IMR-90 (cell line): Measurements from ENCODE around the gene CD151. TPM values are rescaled to one million over a fixed set of nuclear protein-coding genes. Genes with fewer than 3 reads are reported as not detected.

Experiments
- ATAC-seq: fragments of 200-7000 bp; cut with Tn5 transposase; 2 replicates; pipeline ENCODE4 v1.9.1; 2020; ENCODE audit warnings: low read depth, mild to moderate bottlenecking, moderate library complexity
- BruUV-seq: library from RNA; stranded (reverse); fragments of 400-500 nt; replicated peaks from 2 replicates; lab custom pipeline; 2021; lab: Mats Ljungman, UMichigan
- CTCF ChIA-PET: fragments of 300-600 bp; formaldehyde crosslinking; extraction: SDS; loops from one replicate; lab custom pipeline; 2021; ENCODE audit warnings: antibody characterized with exemption; lab: Yijun Ruan, JAX
- POLR2A ChIA-PET: fragments of 300-600 bp; sonication (Branson Sonifier 250); formaldehyde crosslinking; loops from one replicate; lab custom pipeline; 2022; ENCODE audit warnings: antibody characterized with exemption; ENCODE audit not compliant: unreplicated experiment; lab: Charles Lee
- DNase-seq: peaks from one replicate; pipeline ENCODE4 v3.0.0; 2013
- H2AFZ ChIP-seq: replicated peaks from 2 replicates; pipeline ENCODE3; 2013; ENCODE audit warnings: low read length, mild to moderate bottlenecking; ENCODE audit not compliant: poor library complexity
- H2AK5ac ChIP-seq: 2 replicates; pipeline ENCODE4 v1.6.1; 2013; ENCODE audit warnings: low read depth, low read length, inconsistent platforms
- H2AK9ac ChIP-seq: replicated peaks from 2 replicates; pipeline ENCODE3; 2013; ENCODE audit warnings: mild to moderate bottlenecking, low read depth, low read length, moderate library complexity; ENCODE audit not compliant: poor library complexity
- H2BK120ac ChIP-seq: 2 replicates; pipeline ENCODE4 v1.6.1; 2013; ENCODE audit warnings: low read depth, low read length, inconsistent platforms
- H2BK15ac ChIP-seq: 3 replicates; pipeline ENCODE4 v1.6.1; 2013; ENCODE audit warnings: low read depth, low read length, inconsistent platforms
- H2BK20ac ChIP-seq: 2 replicates; pipeline ENCODE4 v1.6.1; 2013; ENCODE audit warnings: low read depth, mild to moderate bottlenecking, inconsistent platforms, low read length, moderate library complexity
- H2BK5ac ChIP-seq: 2 replicates; pipeline ENCODE4 v1.6.1; 2013; ENCODE audit warnings: mild to moderate bottlenecking, low read depth, low read length, inconsistent platforms; ENCODE audit not compliant: poor library complexity, severe bottlenecking
- H3K14ac ChIP-seq: replicated peaks from 2 replicates; pipeline ENCODE4 v1.6.1; 2013; ENCODE audit warnings: low read depth, low read length, inconsistent platforms
- H3K18ac ChIP-seq: 2 replicates; pipeline ENCODE4 v1.6.1; 2013; ENCODE audit warnings: low read depth, low read length, control low read depth
- H3K23ac ChIP-seq: 2 replicates; pipeline ENCODE4 v1.6.1; 2013; ENCODE audit warnings: low read depth, low read length, inconsistent platforms
- H3K27ac ChIP-seq: 2 replicates; pipeline ENCODE4 v1.5.1; 2013; ENCODE audit warnings: mild to moderate bottlenecking, control low read depth, low read length; ENCODE audit not compliant: insufficient read depth
- H3K27me3 ChIP-seq: 2 replicates; pipeline ENCODE4 v1.6.1; 2013; ENCODE audit warnings: low read length; ENCODE audit not compliant: control insufficient read depth, insufficient read depth
- H3K36me3 ChIP-seq: 2 replicates; pipeline ENCODE4 v1.6.1; 2013; ENCODE audit warnings: low read length, mixed read lengths; ENCODE audit not compliant: control insufficient read depth, insufficient read depth
- H3K4ac ChIP-seq: 2 replicates; pipeline ENCODE4 v1.6.1; 2013; ENCODE audit warnings: low read depth, low read length, inconsistent platforms
- H3K4me1 ChIP-seq: 2 replicates; pipeline ENCODE4 v1.6.1; 2013; ENCODE audit warnings: low read length, mixed read lengths; ENCODE audit not compliant: control insufficient read depth, insufficient read depth
- H3K4me2 ChIP-seq: 2 replicates; pipeline ENCODE4 v1.6.1; 2013; ENCODE audit warnings: low read depth, mild to moderate bottlenecking, control low read depth, low read length, moderate library complexity
- H3K4me3 ChIP-seq: 2 replicates; pipeline ENCODE4 v1.5.1; 2013; ENCODE audit warnings: low read depth, mild to moderate bottlenecking, control low read depth, low read length, moderate library complexity; ENCODE audit not compliant: insufficient read depth
- H3K56ac ChIP-seq: 2 replicates; pipeline ENCODE4 v1.6.1; 2013; ENCODE audit warnings: low read length, inconsistent platforms; ENCODE audit not compliant: insufficient read depth; ENCODE audit errors: extremely low read depth
- H3K79me1 ChIP-seq, 2 experiments: 2 replicates each; pipeline ENCODE4 v1.6.1; 2013; ENCODE audit warnings: low read length in 2 of 2, inconsistent platforms in 1 of 2, low read depth in 1 of 2
- H3K9ac ChIP-seq: 2 replicates; pipeline ENCODE4 v1.6.1; 2013; ENCODE audit warnings: low read depth, low read length, control low read depth
- H3K9me1 ChIP-seq: 2 replicates; pipeline ENCODE4 v1.6.1; 2013; ENCODE audit warnings: low read length, inconsistent platforms; ENCODE audit not compliant: insufficient read depth
- H3K9me3 ChIP-seq: 2 replicates; pipeline ENCODE4 v1.6.1; 2013; ENCODE audit warnings: low read length; ENCODE audit not compliant: control insufficient read depth, insufficient read depth
- H4K20me1 ChIP-seq: 2 replicates; pipeline ENCODE4 v1.6.1; 2013; ENCODE audit warnings: low read length, inconsistent platforms; ENCODE audit not compliant: insufficient read depth
- H4K5ac ChIP-seq: 2 replicates; pipeline ENCODE4 v1.6.1; 2013; ENCODE audit warnings: mild to moderate bottlenecking, low read depth, low read length, control low read depth
- H4K8ac ChIP-seq, 2 experiments: 2 replicates each; pipeline ENCODE4 v1.6.1; 2013; ENCODE audit warnings: low read depth in 2 of 2, low read length in 2 of 2, control low read depth in 1 of 2, inconsistent platforms in 1 of 2
- H4K91ac ChIP-seq: 2 replicates; pipeline ENCODE4 v1.6.1; 2013; ENCODE audit warnings: low read depth, low read length, inconsistent platforms; ENCODE audit not compliant: insufficient read depth
- CEBPB ChIP-seq: IDR thresholded peaks from 2 replicates; pipeline ENCODE4 v1.6.1; 2012; ENCODE audit warnings: low read depth, low read length, improper control_type of control experiment
- MAZ ChIP-seq: IDR thresholded peaks from 2 replicates; pipeline ENCODE4 v1.6.1; 2012; ENCODE audit warnings: low read depth, mild to moderate bottlenecking, low read length, improper control_type of control experiment, moderate library complexity, borderline replicate concordance
- MXI1 ChIP-seq: IDR thresholded peaks from 2 replicates; pipeline ENCODE4 v1.6.1; 2012; ENCODE audit warnings: low read depth, mild to moderate bottlenecking, low read length, moderate library complexity, borderline replicate concordance
- NFE2L2 ChIP-seq: fragments of 150-350 bp; IDR thresholded peaks from 2 replicates; pipeline ENCODE4 v1.6.1; 2016; ENCODE audit warnings: low read depth, mild to moderate bottlenecking, low read length
- POLR2A ChIP-seq: IDR thresholded peaks from 2 replicates; pipeline ENCODE4 v1.6.1; 2012; ENCODE audit warnings: mild to moderate bottlenecking, low read depth, low read length
- RAD21 ChIP-seq: IDR thresholded peaks from 2 replicates; pipeline ENCODE4 v1.6.1; 2012; ENCODE audit warnings: low read length, improper control_type of control experiment
- RCOR1 ChIP-seq: IDR thresholded peaks from 2 replicates; pipeline ENCODE4 v1.6.1; 2012; ENCODE audit warnings: mild to moderate bottlenecking, low read length, improper control_type of control experiment; ENCODE audit not compliant: insufficient replicate concordance
- RFX5 ChIP-seq: IDR thresholded peaks from 2 replicates; pipeline ENCODE4 v1.8.0; 2012; ENCODE audit warnings: low read depth, mild to moderate bottlenecking, low read length, moderate library complexity
- SMC3 ChIP-seq: fragments of 150-350 bp; IDR thresholded peaks from 2 replicates; pipeline ENCODE4 v1.6.1; 2016; ENCODE audit warnings: low read depth, mild to moderate bottlenecking, antibody characterized with exemption, low read length, moderate library complexity
- WGBS, 2 experiments: methylation state at CpG; one replicate each; pipeline versions ENCODE4 v1.1.5 to v1.1.7; 2013; ENCODE audit warnings: missing lambda C conversion rate in 2 of 2; ENCODE audit not compliant: insufficient read length in 1 of 2; ENCODE audit errors: extremely low coverage in 2 of 2; 5-methylcytosine and 5-hydroxymethylcytosine counted together
- dilution Hi-C: fragments of 300-500 bp; cut with HindIII; formaldehyde crosslinking; loops from one replicate; pipeline ENCODE4 v1.14.3; 2018; ENCODE audit warnings: low sequenced_read_pairs; ENCODE audit not compliant: unreplicated experiment
- in situ Hi-C: fragments of 300-500 bp; cut with MboI; formaldehyde crosslinking; loops from 3 replicates; pipeline ENCODE4 v1.14.3; 2019; ENCODE audit warnings: low sequenced_read_pairs, inconsistent platforms, mixed read lengths
- intact Hi-C: fragments of 100-400 bp; cut with micrococcal nuclease; formaldehyde crosslinking; loops from 2 replicates; pipeline ENCODE4 v1.10.0; 2022
- polyA plus RNA-seq, 3 experiments: library from polyadenylated mRNA; depleted of rRNA; stranded (reverse); fragments of >200 nt; gene quantifications; 2 replicates each; pipeline ENCODE4 v1.2.3, GENCODE V29; 2012; ENCODE audit warnings: low replicate concordance in 1 of 3
- total RNA-seq: library from RNA; depleted of rRNA; stranded (reverse); fragments of >200 nt; gene quantifications from 2 replicates; pipeline ENCODE4 v1.2.3, GENCODE V29; 2012
- TF ChIP-seq, protein P1 (sequence below): fragments of 150-350 bp; IDR thresholded peaks from 2 replicates; pipeline ENCODE4 v1.6.1; 2017; ENCODE audit warnings: mild to moderate bottlenecking, antibody characterized with exemption, low read length, low read depth
- TF ChIP-seq, protein P2 (sequence below): fragments of 150-350 bp; IDR thresholded peaks from 2 replicates; pipeline ENCODE4 v1.6.1; 2016; ENCODE audit warnings: low read depth, mild to moderate bottlenecking, low read length, moderate library complexity, borderline replicate concordance
- TF ChIP-seq, protein P3 (sequence below): conservative IDR thresholded peaks from 2 replicates; pipeline ENCODE4 v1.5.1; 2012; ENCODE audit warnings: mild to moderate bottlenecking, low read depth, low read length, improper control_type of control experiment

CD151 gene
- total and polyA plus RNA-seq, 2 of the 4 experiments (the other 2 are of a cell fraction) = 1,150 to 1,267 TPM

DNA sequence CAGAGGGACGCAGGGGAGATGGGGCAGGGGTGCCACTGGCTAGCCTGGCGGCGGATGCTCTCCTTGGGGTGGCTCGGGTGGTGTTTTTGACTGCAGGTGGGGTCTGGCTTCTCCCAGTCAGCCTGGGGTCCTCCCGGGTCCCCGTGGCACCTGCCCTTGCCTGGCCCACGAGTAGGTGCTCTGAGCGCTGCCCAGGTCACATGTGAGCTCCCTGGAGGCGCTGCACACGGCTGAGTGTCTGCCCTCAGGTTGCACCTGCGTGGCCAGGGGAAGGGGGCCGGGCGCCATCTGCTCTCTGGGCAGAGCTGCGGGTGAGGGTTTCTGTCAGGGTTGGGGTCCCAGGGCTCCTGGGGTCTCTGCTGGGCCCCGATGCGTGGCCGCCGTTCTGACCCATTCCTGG, 15.1 kb downstream of the CD151 start (continued):
- TF ChIP-seq, protein P1, sequence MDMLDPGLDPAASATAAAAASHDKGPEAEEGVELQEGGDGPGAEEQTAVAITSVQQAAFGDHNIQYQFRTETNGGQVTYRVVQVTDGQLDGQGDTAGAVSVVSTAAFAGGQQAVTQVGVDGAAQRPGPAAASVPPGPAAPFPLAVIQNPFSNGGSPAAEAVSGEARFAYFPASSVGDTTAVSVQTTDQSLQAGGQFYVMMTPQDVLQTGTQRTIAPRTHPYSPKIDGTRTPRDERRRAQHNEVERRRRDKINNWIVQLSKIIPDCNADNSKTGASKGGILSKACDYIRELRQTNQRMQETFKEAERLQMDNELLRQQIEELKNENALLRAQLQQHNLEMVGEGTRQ = no peak

DNA sequence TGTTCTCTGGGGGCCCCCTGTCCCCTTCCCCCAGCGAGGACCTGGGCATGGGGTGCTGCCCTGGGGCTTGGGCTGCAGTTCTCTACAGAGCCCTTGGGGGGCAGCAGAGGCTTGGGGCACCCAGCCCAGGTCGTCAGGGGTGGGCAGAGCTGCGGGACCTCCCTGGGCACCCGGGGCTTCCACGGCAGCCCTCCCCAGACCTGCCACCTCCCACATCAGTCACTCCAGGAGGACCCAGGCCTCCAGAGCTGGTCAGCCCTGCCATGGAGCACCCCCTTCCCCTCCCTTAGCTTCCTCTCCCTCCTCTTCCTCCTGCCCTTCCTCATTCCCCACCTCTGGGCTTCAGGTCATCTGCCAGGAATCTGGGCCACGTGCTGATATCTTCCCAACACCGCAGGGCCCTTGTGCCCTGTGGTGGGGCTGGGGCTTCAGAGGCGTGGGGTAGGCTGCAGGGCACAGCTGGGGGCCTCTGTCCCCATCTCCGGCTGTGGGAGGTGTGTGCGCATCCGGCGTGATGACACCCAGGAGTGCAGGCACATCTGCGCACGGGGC, 15.7 kb downstream of the CD151 start:
- Histone ChIP-seq H3K23ac (no peak overlapping the region), H2AK9ac (peak overlapping the region; percentile 79), H3K4ac (0 out of 2 replicates have a peak overlapping the region, but pooled peaks have one; percentile 44), H3K27me3 (no peaks in the 10 kb centered on the region), H2AK5ac (peak overlapping the region; percentile 64; the same call in 1 of the 2 replicates), H4K91ac (no peak overlapping the region), H4K5ac (no peak overlapping the region), H3K14ac (no peak overlapping the region), H3K56ac (no peak overlapping the region), H4K20me1 (peaks cover 44% of the 10 kb centered on the region), H3K4me1 (peaks cover 42% of the 10 kb centered on the region), H3K9me3 (no peaks in the 10 kb centered on the region), H4K8ac (0 out of 4 replicates have a peak overlapping the region, but pooled peaks of 1 of the 2 experiments have one; percentile 38), H2BK15ac (no peak overlapping the region), H3K18ac (no peak overlapping the region), H3K36me3 (peaks cover 2% of the 10 kb centered on the region; the same call in 1 of the 2 replicates), H3K4me2 (no peak overlapping the region), H3K79me1 (peaks cover 23 to 85% of the 10 kb centered on the region in 2 experiments), H3K27ac (no peak overlapping the region), H3K9ac (no peak overlapping the region), H3K4me3 (no peak overlapping the region), H2BK5ac (no peak overlapping the region), H3K9me1 (peaks cover 11% of the 10 kb centered on the region; the same call in 1 of the 2 replicates), H2AFZ (peak overlapping the region; percentile 54), H2BK120ac (no peak overlapping the region; the same call in 1 of the 2 replicates), H2BK20ac (no peak overlapping the region)
- DNase-seq (no peak), ATAC-seq (0 out of 2 replicates have a peak, but pooled peaks have one; percentile 7)
- 40% methylated on average over 1 of the region's 14 CpGs; no CpG with 5 or more reads in 1 of the 2 experiments for WGBS, 2 experiments
- in situ Hi-C loops (no loop called here), dilution Hi-C loops (no loop called here), intact Hi-C loops (loop anchor here (10.0 kb wide), 1 partner anchor 206 kb away; no protein-coding TSS in a partner anchor)
- ChIA-PET POLR2A (no interaction called here), CTCF (interaction anchor here (0.8 kb wide), 1 partner anchor 9 kb away, joined by 3 read pairs; no protein-coding TSS in a partner anchor)
- BruUV-seq = no TSS peak
- TF ChIP-seq, protein P2, sequence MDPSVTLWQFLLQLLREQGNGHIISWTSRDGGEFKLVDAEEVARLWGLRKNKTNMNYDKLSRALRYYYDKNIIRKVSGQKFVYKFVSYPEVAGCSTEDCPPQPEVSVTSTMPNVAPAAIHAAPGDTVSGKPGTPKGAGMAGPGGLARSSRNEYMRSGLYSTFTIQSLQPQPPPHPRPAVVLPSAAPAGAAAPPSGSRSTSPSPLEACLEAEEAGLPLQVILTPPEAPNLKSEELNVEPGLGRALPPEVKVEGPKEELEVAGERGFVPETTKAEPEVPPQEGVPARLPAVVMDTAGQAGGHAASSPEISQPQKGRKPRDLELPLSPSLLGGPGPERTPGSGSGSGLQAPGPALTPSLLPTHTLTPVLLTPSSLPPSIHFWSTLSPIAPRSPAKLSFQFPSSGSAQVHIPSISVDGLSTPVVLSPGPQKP = no peak
- TF ChIP-seq MXI1 = no peak
- TF ChIP-seq RAD21 = peak; percentile 74
- TF ChIP-seq CEBPB = no peak
- TF ChIP-seq SMC3 = peak; percentile 38
- TF ChIP-seq MAZ = peak; percentile 20; the same call in 1 of the 2 replicates
- no peak for TF ChIP-seq RFX5
- no peak for TF ChIP-seq POLR2A
- TF ChIP-seq, protein P3, sequence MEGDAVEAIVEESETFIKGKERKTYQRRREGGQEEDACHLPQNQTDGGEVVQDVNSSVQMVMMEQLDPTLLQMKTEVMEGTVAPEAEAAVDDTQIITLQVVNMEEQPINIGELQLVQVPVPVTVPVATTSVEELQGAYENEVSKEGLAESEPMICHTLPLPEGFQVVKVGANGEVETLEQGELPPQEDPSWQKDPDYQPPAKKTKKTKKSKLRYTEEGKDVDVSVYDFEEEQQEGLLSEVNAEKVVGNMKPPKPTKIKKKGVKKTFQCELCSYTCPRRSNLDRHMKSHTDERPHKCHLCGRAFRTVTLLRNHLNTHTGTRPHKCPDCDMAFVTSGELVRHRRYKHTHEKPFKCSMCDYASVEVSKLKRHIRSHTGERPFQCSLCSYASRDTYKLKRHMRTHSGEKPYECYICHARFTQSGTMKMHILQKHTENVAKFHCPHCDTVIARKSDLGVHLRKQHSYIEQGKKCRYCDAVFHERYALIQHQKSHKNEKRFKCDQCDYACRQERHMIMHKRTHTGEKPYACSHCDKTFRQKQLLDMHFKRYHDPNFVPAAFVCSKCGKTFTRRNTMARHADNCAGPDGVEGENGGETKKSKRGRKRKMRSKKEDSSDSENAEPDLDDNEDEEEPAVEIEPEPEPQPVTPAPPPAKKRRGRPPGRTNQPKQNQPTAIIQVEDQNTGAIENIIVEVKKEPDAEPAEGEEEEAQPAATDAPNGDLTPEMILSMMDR = peak; percentile 66
- TF ChIP-seq RCOR1 = no peak
- TF ChIP-seq NFE2L2 = no peak
